HEK293 (cell line): ENCODE measurements around the gene CAMK2B.

Experiments
- ZNF140 ChIP-seq: fragments of 450-650 bp; formaldehyde crosslinking; IDR thresholded peaks from 2 replicates; pipeline ENCODE4 v1.5.1; 2016; ENCODE audit warnings: missing biosample characterization, missing genetic modification characterization
- ZNF202 ChIP-seq: fragments of 450-650 bp; formaldehyde crosslinking; IDR thresholded peaks from 2 replicates; pipeline ENCODE4 v1.5.1; 2016; ENCODE audit warnings: missing biosample characterization, missing genetic modification characterization, borderline replicate concordance
- ZNF274 ChIP-seq, 2 experiments: fragments of 200-500 bp in 1 of 2; fragments of 450-650 bp in 1 of 2; sonication (Bioruptor generic) in 1 of 2; formaldehyde crosslinking in 1 of 2; IDR thresholded peaks; 2 replicates each; pipeline versions ENCODE4 v1.5.1 to v1.6.1; 2014 to 2016; ENCODE audit warnings: borderline replicate concordance in 1 of 2, inconsistent platforms in 1 of 2, low read length in 1 of 2, missing biosample characterization in 1 of 2, missing genetic modification characterization in 1 of 2
- ZNF654 ChIP-seq: fragments of 450-650 bp; formaldehyde crosslinking; IDR thresholded peaks from 2 replicates; pipeline ENCODE4 v1.5.1; 2016; ENCODE audit warnings: low read depth, missing biosample characterization, missing genetic modification characterization
- TF ChIP-seq, protein P1 (sequence below): fragments of 450-650 bp; formaldehyde crosslinking; IDR thresholded peaks from 2 replicates; pipeline ENCODE4 v1.5.1; 2016; ENCODE audit warnings: missing biosample characterization, missing genetic modification characterization
- TF ChIP-seq, protein P2 (sequence below): fragments of 450-650 bp; formaldehyde crosslinking; IDR thresholded peaks from 2 replicates; pipeline ENCODE4 v1.5.1; 2016; ENCODE audit warnings: missing biosample characterization, missing genetic modification characterization

DNA sequence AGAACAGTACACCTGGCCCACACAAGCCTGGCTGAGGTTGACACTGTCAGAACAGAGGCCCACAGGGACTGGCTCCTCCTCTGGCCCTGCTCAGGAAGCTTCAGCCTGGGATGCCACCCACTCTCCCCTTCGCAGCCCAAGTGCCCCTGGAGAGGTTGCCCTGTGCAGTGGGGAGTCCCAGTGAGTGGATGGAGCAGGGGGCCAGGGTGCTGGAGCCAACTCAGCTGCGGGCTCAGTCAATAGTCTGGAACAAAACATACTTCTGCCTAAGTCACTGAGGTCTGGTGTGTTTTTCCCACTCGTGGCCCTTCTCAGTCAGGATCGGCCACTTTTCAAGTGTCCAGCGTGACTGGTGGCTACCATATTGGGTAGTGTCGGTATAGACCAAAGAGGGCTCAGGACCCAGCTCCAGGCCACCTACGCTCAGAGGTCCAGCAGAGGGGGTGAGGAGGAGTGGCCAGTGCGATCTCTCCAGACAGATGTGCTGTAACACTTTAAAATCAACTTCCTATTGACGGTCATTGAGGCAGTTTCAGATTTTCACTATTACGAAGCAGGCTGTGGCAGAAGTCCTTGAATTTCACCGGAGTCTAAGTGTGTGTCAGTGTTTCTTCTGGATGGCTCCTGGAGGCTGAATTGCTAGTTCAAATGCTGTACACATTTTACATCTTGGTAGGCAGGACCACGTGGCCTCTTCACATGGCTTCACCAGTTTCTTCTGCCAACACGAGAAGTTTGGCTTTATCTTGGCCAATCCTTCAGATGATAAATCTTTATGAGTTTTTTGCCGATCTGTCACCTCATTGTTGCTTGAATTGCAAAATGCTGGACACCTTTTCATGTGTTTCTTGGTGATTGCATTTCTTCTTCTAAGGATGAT lies 135.2 kb downstream of the CAMK2B start:
- TF ChIP-seq, protein P1, sequence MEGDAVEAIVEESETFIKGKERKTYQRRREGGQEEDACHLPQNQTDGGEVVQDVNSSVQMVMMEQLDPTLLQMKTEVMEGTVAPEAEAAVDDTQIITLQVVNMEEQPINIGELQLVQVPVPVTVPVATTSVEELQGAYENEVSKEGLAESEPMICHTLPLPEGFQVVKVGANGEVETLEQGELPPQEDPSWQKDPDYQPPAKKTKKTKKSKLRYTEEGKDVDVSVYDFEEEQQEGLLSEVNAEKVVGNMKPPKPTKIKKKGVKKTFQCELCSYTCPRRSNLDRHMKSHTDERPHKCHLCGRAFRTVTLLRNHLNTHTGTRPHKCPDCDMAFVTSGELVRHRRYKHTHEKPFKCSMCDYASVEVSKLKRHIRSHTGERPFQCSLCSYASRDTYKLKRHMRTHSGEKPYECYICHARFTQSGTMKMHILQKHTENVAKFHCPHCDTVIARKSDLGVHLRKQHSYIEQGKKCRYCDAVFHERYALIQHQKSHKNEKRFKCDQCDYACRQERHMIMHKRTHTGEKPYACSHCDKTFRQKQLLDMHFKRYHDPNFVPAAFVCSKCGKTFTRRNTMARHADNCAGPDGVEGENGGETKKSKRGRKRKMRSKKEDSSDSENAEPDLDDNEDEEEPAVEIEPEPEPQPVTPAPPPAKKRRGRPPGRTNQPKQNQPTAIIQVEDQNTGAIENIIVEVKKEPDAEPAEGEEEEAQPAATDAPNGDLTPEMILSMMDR, result no peak
- no peak for TF ChIP-seq ZNF654 (tag by site-specific recombination)
- TF ChIP-seq ZNF202, result no peak
- TF ChIP-seq, protein P2, sequence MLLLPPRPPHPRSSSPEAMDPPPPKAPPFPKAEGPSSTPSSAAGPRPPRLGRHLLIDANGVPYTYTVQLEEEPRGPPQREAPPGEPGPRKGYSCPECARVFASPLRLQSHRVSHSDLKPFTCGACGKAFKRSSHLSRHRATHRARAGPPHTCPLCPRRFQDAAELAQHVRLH (tag by site-specific recombination), result no peak
- TF ChIP-seq ZNF140 (tag by site-specific recombination), result no peak
- TF ChIP-seq ZNF274 (IDR thresholded peaks at IDR 0.05; ENCODE audit: low read length), result no peak
- TF ChIP-seq ZNF274 (tag by site-specific recombination; IDR thresholded peaks at IDR 0.05; ENCODE audit: borderline replicate concordance), result no peak
